Activated T-helper 1 cell treated with anti-CD3 and anti-CD28 coated beads, Interleukin-12 subunit alpha, Interleukin-12 subunit beta, Interleukin-2, Interleukin-4 antibody, amounts not matched to agents 30 ng/mL and 10 ng/mL and 1 ng/mL, durations not matched to agents 14 hours and 24 hours and 36 hours (primary cell): ENCODE results near the gene KRT20. TPM values are rescaled to one million over a fixed set of nuclear protein-coding genes. Genes with fewer than 3 reads are reported as not detected.

Source experiments
- DNase-seq: peaks from one replicate; pipeline ENCODE4 v3.0.0; 2021; ENCODE audit warnings: low spot score
- H3K27ac Mint-ChIP-seq: one replicate; pipeline ENCODE4 v1.8.0; 2021; ENCODE audit warnings: mild to moderate bottlenecking, mixed read lengths
- H3K27me3 Mint-ChIP-seq: one replicate; pipeline ENCODE4 v1.8.0; 2022; ENCODE audit warnings: mild to moderate bottlenecking, moderate library complexity, mixed read lengths; ENCODE audit not compliant: insufficient read depth
- H3K36me3 Mint-ChIP-seq: one replicate; pipeline ENCODE4 v1.8.0; 2021; ENCODE audit warnings: low read depth, mixed read lengths
- H3K4me1 Mint-ChIP-seq: one replicate; pipeline ENCODE4 v1.8.0; 2021; ENCODE audit warnings: low read depth, mixed read lengths
- H3K4me3 Mint-ChIP-seq: one replicate; pipeline ENCODE4 v1.8.0; 2021; ENCODE audit warnings: mild to moderate bottlenecking, moderate library complexity, mixed read lengths
- H3K9me3 Mint-ChIP-seq: one replicate; pipeline ENCODE4 v1.8.0; 2021; ENCODE audit warnings: mixed read lengths
- intact Hi-C: fragments of 100-400 bp; cut with micrococcal nuclease; formaldehyde crosslinking; loops from one replicate; pipeline ENCODE4 v1.15.1; 2024
- total RNA-seq: library from RNA; stranded (reverse); gene quantifications from 2 replicates; pipeline ENCODE4 v1.2.3, GENCODE V29; 2022

Gene KRT20
- total RNA-seq, 1 donor from 2014 or later: not detected

DNA sequence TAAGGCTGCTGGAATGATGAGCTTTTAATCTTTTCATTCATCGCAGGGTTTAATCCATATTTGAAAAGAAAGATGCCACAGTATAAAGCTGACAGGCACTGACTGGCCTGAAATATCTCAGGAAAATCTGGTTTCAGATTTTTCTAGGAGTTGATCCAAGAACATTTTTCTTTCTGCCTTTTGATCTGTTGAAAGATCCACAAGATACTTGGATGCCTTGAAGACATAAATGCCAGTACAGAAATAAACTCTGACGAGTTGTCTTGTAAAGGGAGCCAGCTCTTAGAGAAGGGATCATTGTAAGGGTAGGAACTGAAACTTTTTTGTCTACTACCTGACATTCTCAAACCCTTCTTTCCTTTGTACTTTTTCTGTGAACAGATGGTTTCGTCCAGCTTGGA, 25.4 kb upstream of the KRT20 start:
- H3K4me3 Mint-ChIP-seq: no peak overlapping the region
- H3K27ac Mint-ChIP-seq: no peak overlapping the region
- no peaks in the 10 kb centered on the region for H3K36me3 Mint-ChIP-seq
- H3K27me3 Mint-ChIP-seq: peaks cover 26% of the 10 kb centered on the region
- H3K9me3 Mint-ChIP-seq: no peaks in the 10 kb centered on the region
- intact Hi-C loops: no loop called here
- no peak for DNase-seq
- peaks cover 5% of the 10 kb centered on the region for H3K4me1 Mint-ChIP-seq

DNA sequence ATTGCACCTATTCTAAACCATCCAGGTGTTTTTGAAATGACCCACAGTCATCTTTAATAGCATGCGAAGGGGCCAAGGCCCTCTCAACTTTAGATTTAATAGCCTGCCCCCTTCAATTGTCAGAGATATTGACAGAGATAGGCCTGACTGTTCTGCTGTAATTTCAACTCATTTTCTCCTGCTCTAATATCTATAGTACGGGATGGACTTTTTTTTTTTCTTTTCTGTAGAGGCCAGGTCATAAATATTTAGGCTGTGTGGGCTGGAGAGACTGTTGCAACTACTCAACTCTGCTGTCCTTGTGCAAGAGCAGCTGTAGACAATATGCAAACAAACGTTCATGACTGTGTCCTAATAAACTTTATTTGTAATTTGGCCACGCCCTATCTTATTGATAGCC, 24.7 kb upstream of the KRT20 start:
- no peak overlapping the region for H3K27ac Mint-ChIP-seq
- DNase-seq: no peak
- no peak overlapping the region for H3K4me3 Mint-ChIP-seq
- no peaks in the 10 kb centered on the region for H3K9me3 Mint-ChIP-seq
- intact Hi-C loops: loop anchor here (1.0 to 10.0 kb wide), 7 partner anchors 105 to 753 kb away; partner anchors contain the start of gene KRTAP16-1
- H3K27me3 Mint-ChIP-seq: peaks cover 26% of the 10 kb centered on the region
- H3K36me3 Mint-ChIP-seq: no peaks in the 10 kb centered on the region
- H3K4me1 Mint-ChIP-seq: no peaks in the 10 kb centered on the region

DNA sequence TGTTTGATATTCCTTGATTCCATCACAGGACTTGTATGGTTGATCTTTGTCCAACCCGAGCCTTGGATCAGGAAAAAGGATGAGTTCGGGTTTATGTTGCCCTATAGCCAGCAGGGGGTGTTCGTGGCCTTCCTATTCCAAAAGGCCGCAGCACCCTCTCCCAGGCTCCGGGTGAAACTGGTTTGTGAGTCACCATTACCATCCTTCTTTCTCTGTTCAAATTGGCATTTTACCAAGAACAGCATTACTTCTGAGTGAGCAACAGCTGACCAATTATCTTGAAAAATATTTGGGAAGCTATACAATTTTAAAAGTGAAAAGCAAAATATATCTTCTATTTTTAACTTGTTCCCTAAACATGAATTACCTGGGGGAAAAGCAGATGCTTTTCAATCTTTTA, 24.3 kb upstream of the KRT20 start:
- Mint-ChIP-seq H3K4me3 (no peak overlapping the region), H3K36me3 (no peaks in the 10 kb centered on the region), H3K9me3 (no peaks in the 10 kb centered on the region), H3K4me1 (no peaks in the 10 kb centered on the region), H3K27ac (no peak overlapping the region), H3K27me3 (peaks cover 26% of the 10 kb centered on the region)
- DNase-seq: peak; percentile 29
- intact Hi-C loops: loop anchor here (1.0 to 10.0 kb wide), 7 partner anchors 105 to 753 kb away; partner anchors contain the start of gene KRTAP16-1

DNA sequence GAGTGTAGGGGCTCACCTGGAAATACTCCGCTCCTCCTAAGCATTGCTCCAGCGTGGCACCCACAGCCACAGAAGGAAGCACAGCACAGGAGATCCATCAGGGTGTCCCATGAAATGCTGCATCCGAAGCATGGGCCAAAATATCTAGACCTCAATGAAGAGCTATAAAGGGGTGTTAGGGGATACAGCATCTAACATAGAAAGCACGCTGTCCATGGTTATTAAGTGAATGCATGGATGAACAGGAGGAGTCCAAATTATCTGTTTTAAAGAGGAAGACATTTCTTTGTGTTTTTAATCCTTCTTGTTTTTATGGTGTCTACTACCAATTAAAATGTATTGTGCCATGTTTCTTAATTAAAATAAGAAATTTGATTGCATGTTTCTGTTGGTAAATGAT, 21.6 kb upstream of the KRT20 start:
- Mint-ChIP-seq H3K27ac (no peak overlapping the region), H3K36me3 (no peaks in the 10 kb centered on the region), H3K4me1 (peaks cover 7% of the 10 kb centered on the region), H3K9me3 (no peaks in the 10 kb centered on the region), H3K27me3 (peaks cover 21% of the 10 kb centered on the region), H3K4me3 (no peak overlapping the region)
- intact Hi-C loops: loop anchor here (5.0 to 10.0 kb wide), 3 partner anchors 102 to 416 kb away; partner anchors contain the start of gene KRTAP16-1
- DNase-seq: no peak

DNA sequence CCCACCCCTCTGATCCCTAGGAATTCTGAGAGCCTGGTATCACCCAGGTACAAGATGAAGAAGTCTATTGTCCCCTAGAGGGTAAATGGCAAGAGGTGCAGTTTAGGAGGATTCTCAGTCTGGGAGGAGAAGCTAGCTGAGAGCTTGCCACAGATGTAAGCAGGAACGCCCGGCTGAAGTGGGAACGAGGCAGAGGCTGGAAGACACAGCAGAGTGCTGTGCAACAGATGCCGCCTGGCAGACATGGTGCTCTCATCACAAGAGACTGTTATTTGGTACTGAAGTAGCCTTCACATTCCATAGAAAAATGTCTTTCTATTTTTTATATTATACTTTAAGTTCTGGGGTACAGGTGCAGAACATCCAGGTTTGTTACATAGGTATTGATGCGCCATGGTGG, 20.3 kb upstream of the KRT20 start:
- intact Hi-C loops: loop anchor here (5.0 to 10.0 kb wide), 3 partner anchors 101 to 417 kb away; partner anchors contain the start of gene KRTAP16-1
- no peak overlapping the region for H3K27ac Mint-ChIP-seq
- no peaks in the 10 kb centered on the region for H3K9me3 Mint-ChIP-seq
- no peak overlapping the region for H3K4me3 Mint-ChIP-seq
- DNase-seq: no peak
- peaks cover 23% of the 10 kb centered on the region for H3K27me3 Mint-ChIP-seq
- peaks cover 7% of the 10 kb centered on the region for H3K4me1 Mint-ChIP-seq
- no peaks in the 10 kb centered on the region for H3K36me3 Mint-ChIP-seq

DNA sequence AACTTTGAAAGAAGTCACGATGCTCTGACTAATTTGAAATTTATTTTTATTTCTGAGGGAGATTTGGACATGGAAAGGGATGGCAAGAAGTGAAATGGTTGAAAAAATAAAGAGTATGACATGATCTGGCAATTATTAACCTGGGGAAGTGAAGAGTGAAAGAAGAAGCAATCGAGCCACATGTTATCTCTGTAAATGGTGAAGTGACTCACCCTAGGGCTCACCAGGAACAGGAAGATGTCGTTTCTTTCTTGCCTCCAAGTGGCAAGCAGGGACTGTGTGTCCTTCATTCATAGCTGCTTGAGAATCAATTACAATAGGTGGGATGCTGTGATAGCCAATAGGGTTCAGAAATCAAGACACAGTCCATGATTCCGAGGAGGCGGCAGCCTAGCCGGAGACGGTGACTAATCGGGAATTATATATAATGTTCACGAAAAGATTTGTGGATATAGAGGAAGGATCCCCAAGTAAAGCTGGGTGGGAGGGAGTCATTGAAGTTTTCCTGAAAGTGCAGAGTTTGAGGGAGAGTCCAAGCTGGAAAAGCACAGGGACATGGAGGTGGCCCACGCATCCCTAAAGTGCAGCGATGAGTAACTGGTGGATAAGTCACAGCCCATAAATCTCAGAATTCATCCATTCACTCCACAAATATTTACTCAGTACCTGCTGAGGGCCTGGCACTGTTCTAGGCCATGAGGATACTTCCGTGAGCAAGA, 18.2 kb upstream of the KRT20 start:
- H3K27me3 Mint-ChIP-seq: peaks cover 17% of the 10 kb centered on the region

DNA sequence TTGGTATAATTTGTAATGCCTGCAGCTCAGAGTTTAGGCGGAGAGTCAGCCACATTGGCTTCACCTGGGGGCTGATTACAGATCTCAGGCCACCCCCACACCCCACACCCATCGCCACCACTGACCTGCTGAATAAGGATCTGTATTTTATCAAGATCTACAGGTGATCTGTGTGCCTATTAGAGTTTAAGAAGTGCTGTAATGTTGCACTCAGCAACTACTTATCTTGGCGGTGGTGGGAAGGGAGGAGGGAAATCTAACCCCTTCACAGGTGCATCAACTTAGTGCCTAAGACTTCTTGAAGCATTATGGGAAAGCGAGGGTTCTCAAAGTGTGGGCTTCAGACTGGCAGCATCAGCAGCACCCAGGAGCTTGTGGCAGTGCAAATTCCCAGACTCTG, 17.5 kb upstream of the KRT20 start:
- Mint-ChIP-seq H3K9me3 (no peaks in the 10 kb centered on the region), H3K27ac (no peak overlapping the region), H3K27me3 (peaks cover 17% of the 10 kb centered on the region), H3K4me3 (no peak overlapping the region), H3K4me1 (peaks cover 7% of the 10 kb centered on the region), H3K36me3 (no peaks in the 10 kb centered on the region)
- no peak for DNase-seq
- intact Hi-C loops: loop anchor here (10.0 kb wide), 1 partner anchor 98 kb away; no protein-coding TSS in a partner anchor

More for the DNA sequence above, 18.2 kb upstream of the KRT20 start:
- intact Hi-C loops: loop anchor here (10.0 kb wide), 1 partner anchor 98 kb away; no protein-coding TSS in a partner anchor
- DNase-seq: no peak
- Mint-ChIP-seq H3K9me3 (no peaks in the 10 kb centered on the region), H3K4me3 (no peak overlapping the region), H3K4me1 (peaks cover 7% of the 10 kb centered on the region), H3K27ac (no peak overlapping the region), H3K36me3 (no peaks in the 10 kb centered on the region)

DNA sequence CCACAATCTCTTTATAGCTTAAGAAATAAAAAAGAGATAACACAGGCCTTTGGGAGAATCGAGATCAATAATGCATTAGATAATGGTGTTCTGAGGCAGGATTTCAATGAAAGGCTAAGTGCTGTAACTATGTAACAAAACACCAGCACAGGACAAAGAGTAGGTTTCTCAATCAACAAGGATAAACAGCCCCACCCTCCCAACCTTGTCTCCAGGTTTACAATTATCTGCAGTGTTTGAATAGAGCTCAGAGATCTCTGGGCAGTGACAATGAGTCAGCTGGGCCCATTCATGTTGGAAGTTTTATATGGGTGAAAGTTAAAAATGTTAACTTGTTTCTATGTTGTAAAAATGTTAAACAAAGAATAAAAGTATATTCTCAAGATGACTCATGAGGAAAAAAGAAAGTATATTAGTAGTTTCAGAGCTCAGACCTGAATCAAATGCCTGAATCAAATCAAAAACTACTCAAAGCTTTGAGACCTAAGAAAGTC, 17.0 kb upstream of the KRT20 start:
- Mint-ChIP-seq H3K27ac (no peak overlapping the region), H3K4me3 (no peak overlapping the region), H3K9me3 (no peaks in the 10 kb centered on the region), H3K27me3 (peaks cover 19% of the 10 kb centered on the region), H3K4me1 (peaks cover 7% of the 10 kb centered on the region), H3K36me3 (no peaks in the 10 kb centered on the region)
- intact Hi-C loops: loop anchor here (10.0 kb wide), 1 partner anchor 97 kb away; no protein-coding TSS in a partner anchor
- DNase-seq: no peak

DNA sequence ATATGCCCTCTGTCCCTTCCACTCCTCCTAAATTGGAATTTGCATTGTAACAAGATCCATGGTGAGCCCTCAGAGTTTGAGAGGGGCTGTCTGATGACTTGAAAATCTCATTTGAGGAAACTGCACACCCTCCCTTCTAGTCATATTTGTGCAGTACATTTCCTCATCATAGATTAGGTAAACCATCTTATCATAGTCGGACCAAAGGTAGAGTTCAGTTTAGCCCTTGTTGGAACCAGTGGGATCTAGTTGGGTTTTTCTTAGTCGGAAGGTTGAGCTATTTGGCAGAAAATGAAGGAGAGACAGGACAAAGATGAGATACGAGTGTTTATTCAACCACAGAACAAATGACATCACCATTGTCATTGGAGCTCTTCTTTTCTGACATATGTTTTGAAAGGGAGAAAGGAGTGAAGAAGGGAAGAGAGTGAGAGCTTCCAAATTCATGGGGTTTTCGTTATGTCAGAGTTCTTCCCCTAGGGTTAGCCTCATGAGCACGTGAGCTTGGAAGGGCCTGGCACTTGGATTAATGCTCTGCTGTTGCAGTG, 15.8 kb upstream of the KRT20 start:
- no peak overlapping the region for H3K4me3 Mint-ChIP-seq

DNA sequence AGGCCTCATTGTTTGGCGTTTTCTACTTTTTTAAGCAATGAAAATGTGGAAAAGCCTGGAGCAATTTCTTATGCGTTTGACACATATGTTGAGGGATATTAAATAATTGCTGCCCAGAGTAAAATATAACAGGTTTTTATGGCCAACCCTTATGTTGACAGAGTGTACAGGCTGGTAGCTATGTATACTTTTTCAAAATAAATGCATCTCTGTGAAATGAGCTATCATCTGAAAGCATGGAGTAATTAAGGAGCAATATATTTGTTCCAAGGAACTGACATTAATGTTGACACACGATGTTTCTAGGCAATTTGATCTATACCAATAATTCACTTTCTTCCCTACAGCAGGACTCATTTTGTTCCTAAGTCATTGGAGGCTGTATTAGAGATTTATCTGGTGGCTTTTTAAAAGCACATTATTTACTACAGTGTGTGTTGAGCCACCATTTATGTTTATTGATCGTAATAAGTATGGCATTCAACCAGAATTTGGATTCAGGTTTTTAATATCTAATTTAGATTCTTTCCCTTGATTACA, 11.9 kb upstream of the KRT20 start:
- H3K27ac Mint-ChIP-seq: no peak overlapping the region

More for the DNA sequence above, 15.8 kb upstream of the KRT20 start:
- no peak for DNase-seq
- Mint-ChIP-seq H3K9me3 (no peaks in the 10 kb centered on the region), H3K36me3 (no peaks in the 10 kb centered on the region), H3K27me3 (peaks cover 14% of the 10 kb centered on the region), H3K27ac (no peak overlapping the region), H3K4me1 (peaks cover 7% of the 10 kb centered on the region)
- intact Hi-C loops: loop anchor here (10.0 kb wide), 1 partner anchor 96 kb away; no protein-coding TSS in a partner anchor

DNA sequence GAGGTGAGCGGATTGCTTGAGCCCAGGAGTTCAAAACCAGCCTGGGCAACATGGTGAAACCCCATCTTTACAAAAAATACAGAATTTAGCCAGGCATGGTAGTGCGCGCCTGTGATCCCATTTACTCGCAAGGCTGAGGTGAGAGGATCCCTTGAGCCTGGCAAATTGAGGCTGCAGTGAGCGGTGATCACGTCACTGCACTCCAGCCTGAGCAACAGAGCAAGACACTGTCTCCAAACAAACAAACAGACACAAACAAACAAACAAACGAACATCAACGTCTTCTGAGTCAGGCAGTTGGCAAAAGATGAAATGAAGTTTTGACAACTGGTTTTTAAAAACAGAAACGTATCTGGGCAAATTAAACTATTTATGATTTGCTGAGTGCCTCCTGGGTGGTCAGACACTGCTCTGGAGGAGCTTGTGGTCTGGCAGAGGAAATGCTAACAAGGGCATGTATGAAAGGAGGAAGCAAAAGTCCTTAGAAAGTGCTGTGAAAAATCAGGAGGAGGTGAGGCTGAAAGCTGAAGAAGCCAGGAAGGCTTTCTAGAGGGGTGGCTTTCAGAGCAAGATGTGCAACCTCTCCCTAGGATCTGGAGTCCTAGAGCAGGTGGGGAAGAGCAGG, 10.2 kb upstream of the KRT20 start:
- Mint-ChIP-seq H3K36me3 (no peaks in the 10 kb centered on the region), H3K9me3 (no peaks in the 10 kb centered on the region), H3K27me3 (peaks cover 24% of the 10 kb centered on the region), H3K27ac (no peak overlapping the region), H3K4me1 (no peaks in the 10 kb centered on the region), H3K4me3 (no peak overlapping the region)
- DNase-seq: no peak
- intact Hi-C loops: no loop called here

More for the DNA sequence above, 11.9 kb upstream of the KRT20 start:
- Mint-ChIP-seq H3K4me3 (no peak overlapping the region), H3K36me3 (no peaks in the 10 kb centered on the region), H3K27me3 (peaks cover 26% of the 10 kb centered on the region), H3K4me1 (no peaks in the 10 kb centered on the region), H3K9me3 (no peaks in the 10 kb centered on the region)
- intact Hi-C loops: no loop called here
- no peak for DNase-seq

DNA sequence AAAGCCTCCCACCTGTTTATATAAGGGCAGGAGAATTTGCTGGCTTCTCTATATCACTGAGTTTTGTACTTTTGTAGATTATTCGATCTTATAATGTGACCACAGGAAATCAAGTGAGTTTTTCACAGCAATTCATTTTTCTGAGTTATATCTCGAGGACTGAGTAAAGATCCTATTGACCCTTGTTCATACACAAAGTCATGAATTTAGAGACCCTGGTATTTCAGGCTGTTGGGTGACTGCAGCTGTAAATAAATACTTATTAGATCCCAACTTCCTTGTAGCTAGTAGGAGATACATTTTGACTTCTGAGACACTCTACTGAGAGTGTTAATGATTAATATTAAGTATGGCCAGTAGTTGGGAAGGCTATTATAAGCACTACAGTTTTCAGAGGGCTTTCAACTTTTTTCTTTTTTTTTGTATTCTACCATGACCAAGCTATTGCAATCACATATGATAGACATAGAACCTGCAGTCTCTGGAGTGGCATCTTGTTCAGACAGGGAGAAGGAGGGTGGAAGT, 3.2 kb upstream of the KRT20 start:
- H3K27me3 Mint-ChIP-seq: peaks cover 35% of the 10 kb centered on the region
- H3K4me3 Mint-ChIP-seq: no peak overlapping the region
- H3K36me3 Mint-ChIP-seq: no peaks in the 10 kb centered on the region
- no peak overlapping the region for H3K27ac Mint-ChIP-seq
- no peaks in the 10 kb centered on the region for H3K9me3 Mint-ChIP-seq
- intact Hi-C loops: no loop called here
- DNase-seq: no peak
- H3K4me1 Mint-ChIP-seq: no peaks in the 10 kb centered on the region
